ENCODE results near the gene MORN1. TPM values are rescaled to one million over a fixed set of nuclear protein-coding genes. Genes with fewer than 3 reads are reported as not detected.

Gene MORN1
- total and polyA plus RNA-seq, 8 donors, result 2.6 to 18.1 (median 5.7) TPM

DNA sequence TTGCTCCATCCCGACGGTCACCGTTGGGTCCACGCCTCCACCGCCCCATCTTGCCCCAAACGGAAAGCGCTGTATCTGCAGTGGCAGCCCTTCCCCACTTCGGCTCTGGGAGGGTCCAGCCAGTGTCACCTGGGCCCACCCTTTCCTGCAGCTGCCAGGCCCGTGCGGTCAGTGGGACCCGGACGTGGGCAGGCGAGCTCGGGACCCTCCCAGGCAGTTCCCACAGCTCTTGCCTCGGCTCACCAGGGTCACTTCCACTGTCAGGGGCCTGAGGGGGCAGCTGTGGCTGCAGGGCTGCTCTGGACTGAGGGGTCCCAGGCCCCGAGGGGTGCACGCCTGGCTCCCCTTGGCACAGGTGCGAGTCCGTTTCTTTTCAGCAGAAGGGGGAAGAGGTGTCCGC, 82.5 kb downstream of the MORN1 start:
- H3K27ac ChIP-seq, result no peak overlapping the region
- H3K27me3 ChIP-seq, result no peaks in the 10 kb centered on the region
- H3K4me1 ChIP-seq, result peaks cover 34 to 60% (median 45%) of the 10 kb centered on the region in 4 donors
- TF ChIP-seq POLR2AphosphoS5 (IDR thresholded peaks at IDR 0.05) (no peak), POLR2A (IDR thresholded peaks at IDR 0.05) (no peak), EP300 (IDR thresholded peaks at IDR 0.05) (no peak)
- TF ChIP-seq, protein P1, sequence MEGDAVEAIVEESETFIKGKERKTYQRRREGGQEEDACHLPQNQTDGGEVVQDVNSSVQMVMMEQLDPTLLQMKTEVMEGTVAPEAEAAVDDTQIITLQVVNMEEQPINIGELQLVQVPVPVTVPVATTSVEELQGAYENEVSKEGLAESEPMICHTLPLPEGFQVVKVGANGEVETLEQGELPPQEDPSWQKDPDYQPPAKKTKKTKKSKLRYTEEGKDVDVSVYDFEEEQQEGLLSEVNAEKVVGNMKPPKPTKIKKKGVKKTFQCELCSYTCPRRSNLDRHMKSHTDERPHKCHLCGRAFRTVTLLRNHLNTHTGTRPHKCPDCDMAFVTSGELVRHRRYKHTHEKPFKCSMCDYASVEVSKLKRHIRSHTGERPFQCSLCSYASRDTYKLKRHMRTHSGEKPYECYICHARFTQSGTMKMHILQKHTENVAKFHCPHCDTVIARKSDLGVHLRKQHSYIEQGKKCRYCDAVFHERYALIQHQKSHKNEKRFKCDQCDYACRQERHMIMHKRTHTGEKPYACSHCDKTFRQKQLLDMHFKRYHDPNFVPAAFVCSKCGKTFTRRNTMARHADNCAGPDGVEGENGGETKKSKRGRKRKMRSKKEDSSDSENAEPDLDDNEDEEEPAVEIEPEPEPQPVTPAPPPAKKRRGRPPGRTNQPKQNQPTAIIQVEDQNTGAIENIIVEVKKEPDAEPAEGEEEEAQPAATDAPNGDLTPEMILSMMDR (IDR thresholded peaks at IDR 0.05), result no peak
- DNase-seq, result no peak
- H3K36me3 ChIP-seq, result peaks cover 52 to 54% (median 54%) of the 10 kb centered on the region in 4 donors
- no peaks in the 10 kb centered on the region for H3K9me3 ChIP-seq
- intact Hi-C loops (cut with DNase I; ENCODE audit: low total_unique reads), result loop anchor here (10.0 kb wide), 1 partner anchor 104 kb away; no protein-coding TSS in a partner anchor
- 92 to 95% (median 94%) methylated on average over 20 of the region's 20 CpGs for WGBS, 5 donors
- no peak overlapping the region for H3K4me3 ChIP-seq

DNA sequence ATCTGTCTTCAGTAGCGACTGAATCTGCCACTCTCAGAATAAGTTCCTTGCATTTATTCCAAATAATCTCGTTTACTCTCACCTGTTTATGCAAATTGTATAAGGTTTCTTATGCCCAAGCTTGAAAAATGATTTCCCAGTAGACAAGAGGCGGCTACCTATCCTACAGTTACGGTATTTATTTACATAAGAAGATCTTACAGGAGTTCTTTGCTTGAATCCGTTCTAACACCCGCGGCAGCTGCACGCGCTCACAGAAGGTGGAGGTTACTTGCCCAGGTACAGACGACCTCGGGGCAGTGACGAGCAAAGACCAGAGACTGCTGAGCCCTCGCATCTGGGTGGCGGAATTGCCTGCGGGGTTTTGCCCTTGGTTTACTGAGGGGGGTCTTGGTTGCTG, 83.4 kb downstream of the MORN1 start:
- Histone ChIP-seq H3K27ac (no peak overlapping the region), H3K9me3 (no peaks in the 10 kb centered on the region), H3K27me3 (no peaks in the 10 kb centered on the region), H3K36me3 (peaks cover 60 to 63% (median 62%) of the 10 kb centered on the region in 4 donors), H3K4me1 (peaks cover 25 to 58% (median 39%) of the 10 kb centered on the region in 4 donors), H3K4me3 (no peak overlapping the region)
- intact Hi-C loops (cut with DNase I; ENCODE audit: low total_unique reads), result loop anchor here (10.0 kb wide), 1 partner anchor 103 kb away; no protein-coding TSS in a partner anchor
- WGBS, 5 donors, result 78 to 88% (median 85%) methylated on average over 11 to 15 of the region's 15 CpGs
- DNase-seq, result no peak
- no peak for TF ChIP-seq EP300 (IDR thresholded peaks at IDR 0.05)
- no peak for TF ChIP-seq POLR2AphosphoS5 (IDR thresholded peaks at IDR 0.05)
- TF ChIP-seq, protein P1 (IDR thresholded peaks at IDR 0.05), result no peak
- TF ChIP-seq POLR2A (IDR thresholded peaks at IDR 0.05), result no peak

DNA sequence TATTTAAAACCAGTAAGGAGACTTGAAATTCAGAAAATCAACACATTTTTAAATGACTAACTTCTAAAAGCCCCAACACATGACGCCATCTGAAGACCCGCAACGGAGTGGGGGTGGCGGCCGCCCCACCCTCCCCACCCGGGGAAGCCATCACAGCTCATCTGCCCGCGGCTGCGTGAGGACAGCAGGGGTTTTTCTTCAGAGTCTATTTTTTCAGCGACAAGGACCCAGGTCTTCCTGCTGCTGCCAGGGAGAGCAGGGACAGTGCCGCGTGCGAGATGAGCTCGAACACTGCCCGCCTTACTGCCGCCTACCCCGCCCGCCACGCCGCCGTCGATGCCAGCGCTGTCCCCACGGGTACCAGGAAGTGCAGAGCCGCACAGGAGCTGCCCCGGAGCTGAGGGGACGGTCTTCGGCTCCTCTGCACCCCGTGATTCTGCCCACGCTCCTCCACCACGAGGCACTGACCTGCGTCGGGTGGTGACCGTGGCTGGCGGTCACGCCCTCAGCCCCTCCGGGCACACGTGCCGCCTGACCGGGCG, 84.2 kb downstream of the MORN1 start:
- H3K27ac ChIP-seq, result peak overlapping the region in 2 of 5 donors; percentile 34 to 37
- intact Hi-C loops (cut with DNase I; ENCODE audit: low total_unique reads), result loop anchor here (10.0 kb wide), 1 partner anchor 102 kb away; no protein-coding TSS in a partner anchor
- H3K4me1 ChIP-seq, result peaks cover 17 to 58% (median 35%) of the 10 kb centered on the region in 4 donors
- DNase-seq, result no peak
- WGBS, 5 donors, result 94 to 97% (median 95%) methylated on average over 36 to 41 of the region's 41 CpGs
- no peaks in the 10 kb centered on the region for H3K9me3 ChIP-seq
- peaks cover 60 to 71% (median 66%) of the 10 kb centered on the region in 4 donors for H3K36me3 ChIP-seq
- TF ChIP-seq POLR2AphosphoS5 (IDR thresholded peaks at IDR 0.05), result no peak
- TF ChIP-seq, protein P1 (IDR thresholded peaks at IDR 0.05), result no peak
- TF ChIP-seq POLR2A (IDR thresholded peaks at IDR 0.05), result no peak
- no peak for TF ChIP-seq EP300 (IDR thresholded peaks at IDR 0.05)
- H3K27me3 ChIP-seq, result no peaks in the 10 kb centered on the region
- H3K4me3 ChIP-seq, result no peak overlapping the region

DNA sequence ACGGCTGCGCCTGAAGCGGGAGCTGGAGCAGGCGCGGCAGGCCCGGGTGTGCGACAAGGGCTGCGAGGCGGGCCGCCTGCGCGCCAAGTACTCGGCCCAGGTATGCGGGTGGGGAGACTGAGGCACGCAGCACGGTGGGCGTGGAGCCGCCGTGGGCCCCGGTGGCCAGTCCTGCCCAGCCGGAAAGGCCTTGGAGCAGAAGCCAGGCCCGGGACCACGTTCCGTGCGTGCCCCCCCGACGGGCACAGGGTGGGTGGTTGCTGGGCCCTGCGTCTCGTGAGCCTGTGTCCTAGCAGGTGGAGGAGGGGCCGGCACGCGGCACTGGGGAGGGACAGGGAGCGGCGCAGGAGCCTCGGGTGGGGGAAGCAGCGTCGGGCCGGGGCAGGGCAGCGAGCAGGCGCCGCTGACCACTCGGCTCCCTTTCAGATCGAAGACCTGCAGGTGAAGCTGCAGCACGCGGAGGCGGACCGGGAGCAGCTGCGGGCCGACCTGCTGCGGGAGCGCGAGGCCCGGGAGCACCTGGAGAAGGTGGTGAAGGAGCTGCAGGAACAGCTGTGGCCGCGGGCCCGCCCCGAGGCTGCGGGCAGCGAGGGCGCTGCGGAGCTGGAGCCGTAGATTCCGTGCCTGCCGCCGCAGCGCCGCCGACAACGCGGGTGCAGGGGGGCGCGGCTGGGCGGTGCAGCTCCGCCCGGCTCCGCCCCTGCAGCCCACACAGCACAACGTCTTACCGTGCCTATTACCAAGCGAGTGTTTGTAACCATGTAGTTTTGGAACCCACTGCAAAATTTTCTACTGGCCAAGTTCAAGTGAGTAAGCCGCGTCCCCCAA, 85.0 kb downstream of the MORN1 start:
- intact Hi-C loops (cut with DNase I; ENCODE audit: low total_unique reads), result loop anchor here (10.0 kb wide), 1 partner anchor 102 kb away; no protein-coding TSS in a partner anchor
- WGBS, 5 donors, result 84 to 90% (median 89%) methylated on average over 66 to 81 of the region's 81 CpGs

More for the DNA sequence above, 85.0 kb downstream of the MORN1 start:
- H3K4me1 ChIP-seq, result peaks cover 17 to 58% (median 33%) of the 10 kb centered on the region in 4 donors
- no peaks in the 10 kb centered on the region for H3K9me3 ChIP-seq
- H3K27ac ChIP-seq, result peak overlapping the region in 2 of 5 donors; percentile 39 to 44
- H3K4me3 ChIP-seq, result no peak overlapping the region
- H3K36me3 ChIP-seq, result peaks cover 60 to 73% (median 66%) of the 10 kb centered on the region in 4 donors
- no peaks in the 10 kb centered on the region for H3K27me3 ChIP-seq
- TF ChIP-seq POLR2AphosphoS5 (IDR thresholded peaks at IDR 0.05) (no peak), EP300 (IDR thresholded peaks at IDR 0.05) (no peak), POLR2A (IDR thresholded peaks at IDR 0.05) (no peak)
- TF ChIP-seq, protein P1 (IDR thresholded peaks at IDR 0.05), result no peak
- no peak for DNase-seq
